CD4-positive, alpha-beta T cell treated with Interleukin-17A for 4 hours (primary cell): Measurements from ENCODE around the gene CACNA1S.

ENCODE experiments used
- DNase-seq: peaks from one replicate; pipeline ENCODE4 v3.0.0-alpha.2; 2020; ENCODE audit warnings: mixed read lengths

Gene CACNA1S

DNA sequence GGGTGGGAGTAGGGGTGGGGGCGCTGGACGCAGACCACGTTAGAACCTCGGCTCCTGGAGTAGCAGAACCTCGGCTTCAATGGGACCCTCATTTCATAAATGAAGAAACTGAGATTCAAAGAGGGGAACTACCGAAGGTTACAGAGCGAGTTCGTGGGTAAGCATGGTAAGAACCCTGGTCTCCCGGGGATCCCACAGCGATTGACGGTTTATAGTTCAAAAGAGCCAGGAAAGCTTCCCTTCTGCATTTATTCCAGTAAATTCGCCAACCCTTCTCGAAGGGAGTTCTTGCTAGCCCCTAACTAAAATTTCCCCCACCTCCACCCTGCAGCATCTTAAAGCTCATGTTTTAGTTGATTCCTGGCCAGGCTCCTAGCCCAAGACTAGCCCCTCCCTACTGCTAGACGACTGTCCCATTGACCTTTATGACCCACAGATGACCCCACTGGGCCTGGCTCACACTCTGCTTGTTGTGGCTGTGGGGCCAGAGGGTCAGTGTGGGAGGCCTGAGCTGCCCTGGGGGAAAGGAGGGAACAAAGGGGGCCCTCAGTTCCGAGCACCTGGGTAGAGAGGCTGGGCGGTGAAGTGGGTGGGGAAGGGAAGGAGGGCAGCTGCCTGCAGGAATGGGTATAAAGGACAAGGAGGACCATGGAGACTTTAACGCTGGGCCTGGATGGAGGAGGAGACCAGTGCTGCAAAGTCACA, 88.2 kb downstream of the CACNA1S start:
- DNase-seq: no peak

DNA sequence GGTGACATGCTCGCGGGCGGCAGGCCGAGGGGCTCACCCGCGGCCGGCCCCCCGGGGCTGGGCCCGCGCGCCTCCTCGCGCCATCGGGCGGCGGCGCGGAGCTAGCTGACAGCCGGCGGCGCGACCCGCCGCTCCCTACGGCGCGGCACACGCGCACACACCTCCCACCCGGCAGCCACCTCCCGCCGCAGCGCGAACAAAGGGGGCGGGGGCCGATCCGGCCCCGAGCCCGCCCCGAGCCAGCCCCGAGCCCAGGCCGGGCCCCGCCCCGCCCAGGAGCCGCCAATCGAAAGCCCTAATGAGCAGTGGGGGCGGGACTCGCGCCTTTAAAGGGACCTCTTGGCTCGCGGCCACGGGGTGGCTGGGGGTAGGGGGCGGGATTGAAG, 88.7 kb downstream of the CACNA1S start, which contains the start of gene KIF21B:
KIF21B (minus strand) TSS at position 198 of the 386 bp plus-strand sequence. CDS start 331 bp downstream, outside the sequence.
- peak; percentile 95 for DNase-seq

- DNase-seq: peak; percentile 58
Observed at GRCh38 chr1:201022820-201023516, 89.3 kb downstream of the CACNA1S start.

DNA sequence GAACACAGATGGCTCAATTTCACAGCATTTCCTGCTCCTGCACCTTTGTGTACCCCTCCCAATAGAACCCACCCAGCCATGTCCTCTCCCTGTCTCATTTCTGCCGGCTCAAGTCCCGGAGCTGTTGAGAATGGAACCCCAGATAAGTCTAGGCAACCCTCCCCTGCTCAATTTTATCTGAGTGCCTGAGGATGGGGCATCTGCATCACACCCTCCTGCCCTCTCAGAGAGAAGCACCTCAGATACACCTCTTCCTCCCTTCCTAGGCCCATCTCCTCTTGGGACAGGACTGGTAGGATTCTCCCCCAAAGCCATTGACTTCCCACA, 89.8 kb downstream of the CACNA1S start:
- no peak for DNase-seq

DNA sequence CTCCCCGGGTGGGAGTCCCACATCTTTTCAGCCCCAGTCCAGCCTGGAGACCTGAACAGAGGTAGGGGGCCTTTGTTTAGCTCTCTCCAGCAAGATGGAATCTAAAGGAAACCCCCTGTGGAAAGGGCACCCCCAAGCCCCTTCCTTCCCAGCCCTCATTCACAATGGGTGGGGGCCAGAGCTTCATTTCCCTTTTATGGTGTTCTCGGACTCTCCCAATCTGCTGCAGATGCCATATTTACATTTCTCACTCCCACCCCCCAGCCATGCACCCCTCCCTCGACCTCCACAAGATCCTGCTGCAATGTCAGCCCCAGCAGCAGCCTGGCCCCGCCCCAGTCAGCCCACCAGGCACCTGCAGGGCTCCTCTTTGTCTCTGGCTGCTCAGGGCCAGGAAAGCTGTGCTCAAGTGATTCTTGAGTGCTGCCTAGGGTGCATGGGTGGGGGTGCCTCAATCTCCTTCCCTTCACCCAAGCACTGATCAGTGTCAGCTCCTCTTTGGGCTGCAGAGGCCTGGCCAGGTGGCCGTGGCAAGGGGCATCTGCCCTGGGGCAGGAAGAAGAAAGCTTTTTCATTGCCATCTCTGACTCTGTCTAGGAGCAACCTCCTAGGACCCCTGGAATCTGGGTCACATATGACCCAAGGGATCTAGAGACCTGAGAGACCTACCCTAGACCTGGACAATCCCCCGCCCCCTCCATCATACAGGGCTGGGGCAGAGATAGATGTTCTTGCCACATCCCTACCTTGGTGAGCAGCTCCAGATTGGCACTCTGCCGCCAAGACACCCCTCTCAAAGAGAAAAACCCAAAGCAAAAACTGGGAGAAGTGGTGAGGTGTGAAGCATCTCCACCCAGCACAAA, 90.4 kb downstream of the CACNA1S start:
- DNase-seq: peak; percentile 36

DNA sequence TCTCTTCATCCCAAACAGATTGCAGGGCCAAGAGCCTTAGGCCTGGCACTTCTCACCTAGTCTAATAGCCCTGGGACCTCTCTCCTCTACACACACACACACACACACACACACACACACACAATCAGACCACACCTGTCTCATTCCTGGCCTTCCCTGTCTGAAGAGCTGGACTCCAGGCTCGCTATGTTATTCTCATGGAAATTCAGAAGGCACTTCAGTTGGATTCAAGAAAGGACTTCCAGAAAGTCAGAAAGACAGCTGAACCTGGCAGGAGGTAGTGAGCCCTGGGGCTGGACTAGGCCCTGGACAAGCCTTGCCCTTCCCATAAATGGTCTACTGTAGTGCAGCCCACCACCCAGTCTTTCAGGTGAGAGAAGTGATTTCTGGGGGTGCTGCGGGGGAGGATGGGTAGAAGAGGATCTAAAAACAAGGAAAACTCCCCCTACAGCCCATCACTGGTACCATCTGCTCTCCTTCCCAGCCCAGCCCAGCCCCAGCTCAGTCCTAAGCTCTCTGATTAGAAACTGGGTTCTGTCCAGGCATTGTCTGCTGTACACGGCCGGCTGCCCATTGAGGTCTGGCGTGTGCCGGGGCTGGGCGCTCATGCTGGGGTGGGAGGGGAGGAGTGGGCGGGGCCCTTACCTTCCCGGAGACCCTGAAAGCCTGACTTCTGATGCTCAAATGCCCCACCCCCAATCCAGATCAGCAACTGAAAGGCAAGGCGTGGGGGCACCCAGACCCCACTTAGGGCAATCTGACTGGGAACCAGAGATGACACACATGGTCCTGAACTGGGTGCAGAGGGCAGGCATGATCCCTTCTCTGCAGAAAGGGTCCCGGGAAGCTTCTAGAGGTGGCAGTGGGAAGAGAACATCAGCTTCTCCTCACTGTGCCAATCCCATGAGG, 91.3 kb downstream of the CACNA1S start:
- peak; percentile 56 for DNase-seq

GRCh38 chr1:201020040-201020591, 92.1 kb downstream of the CACNA1S start:
- DNase-seq: peak; percentile 51

DNA sequence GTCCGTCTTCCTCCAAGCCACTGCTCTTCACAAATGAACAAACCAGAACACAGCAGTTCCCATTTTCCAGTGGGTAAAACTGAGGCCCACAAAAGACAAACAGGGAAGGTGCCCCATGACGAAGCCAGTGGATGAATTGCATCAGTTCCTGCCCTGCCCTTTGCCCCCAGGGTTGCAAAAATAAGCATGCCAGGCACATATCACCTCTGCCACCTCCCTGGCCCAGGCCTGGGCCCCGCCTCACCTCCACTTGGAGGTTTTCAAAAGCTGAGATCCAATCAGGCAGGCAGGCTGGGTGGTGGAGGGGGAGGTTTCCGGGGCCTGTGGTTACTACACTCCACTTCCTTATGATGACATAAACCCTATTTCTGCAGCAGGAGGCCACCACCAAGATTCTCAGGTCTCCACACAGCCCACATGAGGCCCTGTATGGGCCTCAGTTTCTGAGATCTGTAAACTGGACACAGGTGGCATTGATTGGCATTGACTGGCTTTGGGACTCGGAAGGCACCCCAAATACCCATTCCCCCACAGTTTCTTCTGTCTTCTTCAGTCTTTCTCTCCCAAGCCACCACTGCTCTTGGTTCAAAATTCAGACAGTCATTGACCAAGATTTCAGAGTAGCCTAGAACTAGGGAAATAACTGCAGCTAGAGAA, 92.8 kb downstream of the CACNA1S start:
- DNase-seq: peak; percentile 92

- no peak for DNase-seq
Observed at GRCh38 chr1:201017828-201018163, 94.4 kb downstream of the CACNA1S start.

DNA sequence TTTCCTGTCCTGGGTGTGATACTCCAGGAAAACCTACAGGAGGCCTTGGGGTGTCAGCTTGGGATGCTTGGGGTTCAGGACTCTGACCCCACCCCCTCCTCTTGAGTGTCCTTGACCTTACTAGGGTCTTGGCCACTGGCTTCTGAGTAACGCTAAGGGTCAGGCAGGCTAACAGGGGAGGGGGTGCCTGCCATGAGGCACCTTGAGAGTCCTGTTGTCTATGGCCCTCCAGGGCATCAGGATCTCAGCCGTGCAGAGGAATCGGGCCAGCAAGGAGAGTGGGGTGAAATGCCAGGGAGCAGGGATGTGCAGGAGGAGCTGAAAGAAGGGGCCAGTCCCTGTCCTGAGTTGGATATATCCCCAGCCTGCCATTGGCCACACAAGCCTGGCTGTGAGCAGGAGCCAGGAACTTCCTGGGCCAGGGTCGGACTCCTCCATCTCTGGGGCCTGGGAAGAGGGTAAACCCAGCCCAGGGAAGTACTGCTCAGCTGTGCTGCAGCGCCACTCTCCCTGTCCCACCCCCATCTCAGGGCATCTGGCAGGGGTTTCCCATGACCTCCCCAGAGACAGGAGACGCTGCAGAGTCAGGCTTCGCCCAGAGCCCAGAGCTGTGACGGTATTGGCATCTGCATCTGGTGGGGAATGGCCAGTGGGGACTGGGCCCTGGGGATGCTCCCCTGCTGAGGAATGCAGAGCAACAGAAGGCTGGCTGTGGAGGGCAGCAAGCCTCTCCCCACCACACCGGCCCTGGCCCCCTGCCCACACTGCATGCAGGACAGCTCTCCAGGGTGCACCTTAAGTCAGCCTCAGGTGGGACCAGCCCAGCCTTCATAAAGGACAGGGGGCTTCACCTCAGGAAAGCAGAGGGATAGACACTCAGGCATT, 95.0 kb downstream of the CACNA1S start:
- no peak for DNase-seq

- no peak for DNase-seq
Observed at GRCh38 chr1:201016211-201016651, 96.0 kb downstream of the CACNA1S start.

DNA sequence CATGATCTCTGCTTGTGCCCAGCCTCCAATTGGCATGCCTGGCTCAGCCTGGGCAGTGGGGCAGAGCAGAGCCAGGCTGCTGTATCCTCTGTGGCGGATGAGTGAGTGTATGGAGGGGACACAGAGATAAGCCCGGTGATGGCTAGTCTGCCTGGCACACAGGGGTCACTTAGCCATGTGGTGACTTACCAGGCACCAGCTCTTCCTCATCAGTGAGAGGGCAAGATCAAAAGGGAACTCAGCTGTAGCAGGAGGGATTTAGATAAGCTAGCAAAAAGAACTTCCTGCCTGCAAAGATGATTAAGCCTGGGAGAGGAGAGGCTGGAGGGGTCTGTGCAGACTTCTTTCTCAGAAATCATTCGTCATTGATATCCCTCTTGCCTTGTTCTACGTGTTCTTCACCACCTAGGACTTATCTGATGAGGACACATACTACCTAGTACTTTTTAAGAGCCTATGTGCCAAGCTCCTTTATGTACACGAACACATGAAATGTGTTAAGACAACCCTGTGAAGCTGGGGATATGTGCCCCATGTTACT, 96.6 kb downstream of the CACNA1S start:
- DNase-seq: peak; percentile 24

DNA sequence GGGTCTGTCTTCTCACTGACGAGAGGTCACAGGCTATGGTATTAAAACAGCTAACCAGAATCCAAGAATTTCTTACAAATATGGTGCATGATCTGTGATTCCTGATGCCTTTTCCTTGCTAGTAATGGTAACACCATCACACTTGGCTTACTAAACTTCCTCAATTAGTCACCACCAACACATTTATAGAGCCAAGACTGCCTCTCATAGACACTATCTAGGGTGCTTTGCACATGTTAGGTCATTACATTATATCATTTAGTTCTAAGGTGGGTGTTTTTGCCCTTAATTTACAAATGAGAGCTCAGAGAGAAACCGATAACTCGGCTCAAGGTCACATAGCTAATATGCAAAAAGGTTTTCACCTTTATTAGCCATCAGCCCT, 97.4 kb downstream of the CACNA1S start:
- no peak for DNase-seq

- DNase-seq: no peak
Observed at GRCh38 chr1:201013991-201014815, 98.0 kb downstream of the CACNA1S start.

DNA sequence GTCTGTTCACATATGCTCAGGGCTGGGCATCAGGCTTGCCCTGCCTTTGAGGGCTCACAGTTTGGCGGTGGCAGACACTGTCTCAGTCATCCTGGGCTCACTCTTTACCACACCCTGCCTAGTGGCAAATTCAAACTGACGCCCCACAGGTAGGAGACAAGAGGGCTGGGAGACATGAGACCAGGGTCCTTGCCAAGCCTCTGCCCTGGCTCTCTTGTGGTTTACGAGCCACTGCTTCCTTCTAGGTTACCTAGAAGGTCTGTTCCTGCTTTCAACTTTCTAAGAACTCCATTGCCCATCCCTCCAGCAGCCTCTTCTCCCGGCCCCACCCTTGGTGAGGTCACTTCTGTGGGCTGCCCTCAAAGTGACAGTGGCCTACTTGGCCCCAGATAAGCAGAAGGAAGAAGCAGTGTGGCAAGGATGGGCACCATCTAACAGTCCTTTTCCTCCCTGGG, 99.2 kb downstream of the CACNA1S start:
- no peak for DNase-seq

DNA sequence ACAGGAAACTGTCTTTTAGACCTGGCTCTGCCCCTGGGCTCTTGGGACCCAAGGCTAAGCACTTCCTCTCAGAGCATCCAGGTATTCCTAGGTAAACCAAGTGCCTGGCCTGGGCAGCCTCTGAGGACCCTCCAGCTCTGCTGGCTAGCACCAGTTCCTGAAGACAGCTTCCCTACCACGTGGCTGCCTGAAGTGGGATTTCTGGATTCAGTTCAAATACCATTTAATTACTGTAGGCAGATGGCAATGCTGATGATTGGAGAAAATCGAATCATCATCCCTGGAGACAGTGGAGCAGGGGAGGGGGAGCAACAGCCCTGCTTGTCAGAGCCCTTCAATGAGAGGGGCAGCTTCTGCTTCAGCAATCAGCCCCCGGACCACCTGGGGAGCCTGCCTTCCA, 100.6 kb downstream of the CACNA1S start:
- DNase-seq: no peak

- DNase-seq: no peak
Observed at GRCh38 chr1:201009962-201010645, 102.1 kb downstream of the CACNA1S start.

DNA sequence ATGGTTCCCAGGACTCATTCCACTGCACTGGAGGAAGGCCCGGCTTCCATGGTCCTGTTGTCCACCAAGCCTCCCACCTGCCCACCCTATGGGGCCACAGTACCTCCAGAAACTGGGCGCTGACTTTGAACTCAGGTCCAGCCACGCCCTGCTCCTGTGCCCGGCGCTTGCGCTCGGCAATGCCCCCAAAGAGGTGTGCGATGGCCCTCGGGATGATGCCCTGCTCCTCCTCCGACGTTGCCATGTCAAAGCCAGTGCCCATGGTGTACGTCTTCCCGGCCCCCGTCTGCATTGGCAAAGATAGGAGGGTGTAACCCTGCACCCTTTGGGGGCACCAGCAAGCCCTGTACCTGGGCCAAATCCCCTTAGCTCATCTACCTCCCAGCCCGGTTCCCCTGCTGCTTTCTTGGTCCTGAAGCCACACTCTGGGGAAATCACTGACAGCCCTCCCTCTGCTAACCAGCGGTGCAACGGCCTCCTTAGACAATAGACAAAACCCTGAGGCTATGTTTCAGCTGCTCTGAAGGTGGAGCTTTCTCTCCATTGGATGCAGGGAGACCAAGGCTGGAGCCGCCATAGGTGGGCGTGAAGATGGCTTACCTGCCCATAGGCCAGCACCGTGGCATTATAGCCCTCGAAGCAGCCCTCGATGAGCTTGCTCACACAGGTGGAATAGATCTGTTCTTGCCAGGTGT, 103.4 kb downstream of the CACNA1S start:
- no peak for DNase-seq
